NCI-H510A (cell line): Measurements from ENCODE around the gene OGFRL1.

Experiments used
- DNase-seq: peaks from one replicate; lab custom pipeline; 2025; lab: John Stamatoyannopoulos, UW

OGFRL1 gene

GRCh38 chr6:71334768-71335167 lies 46.2 kb downstream of the OGFRL1 start:
- no peak for DNase-seq

- no peak for DNase-seq
These were observed 46.9 kb downstream of the OGFRL1 start for GRCh38 chr6:71335544-71335943.

- no peak for DNase-seq
These were observed 48.3 kb downstream of the OGFRL1 start for GRCh38 chr6:71336901-71337300.

GRCh38 chr6:71338540-71339316 lies 50.1 kb downstream of the OGFRL1 start:
- DNase-seq, result no peak

- DNase-seq, result no peak
These were observed 54.2 kb downstream of the OGFRL1 start for GRCh38 chr6:71342772-71343171.

GRCh38 chr6:71345476-71346333 lies 57.1 kb downstream of the OGFRL1 start:
- no peak for DNase-seq

- DNase-seq, result no peak
These were observed 57.7 kb downstream of the OGFRL1 start for GRCh38 chr6:71346334-71346694.

- DNase-seq, result no peak
These were observed 58.5 kb downstream of the OGFRL1 start for GRCh38 chr6:71347119-71347518.

GRCh38 chr6:71349395-71349794 lies 60.8 kb downstream of the OGFRL1 start:
- no peak for DNase-seq

- DNase-seq, result no peak
These were observed 61.5 kb downstream of the OGFRL1 start for GRCh38 chr6:71349976-71350615.

- DNase-seq, result no peak
These were observed 62.6 kb downstream of the OGFRL1 start for GRCh38 chr6:71351190-71351589.
